HCT116 (cell line): ENCODE results near the gene FYCO1. TPM values are rescaled to one million over a fixed set of nuclear protein-coding genes. Genes with fewer than 3 reads are reported as not detected.

Experiments used
- ATAC-seq: fragments of 200-7000 bp; cut with Tn5 transposase; 2 replicates; pipeline ENCODE4 v1.9.1; 2020; ENCODE audit warnings: mild to moderate bottlenecking, moderate library complexity
- BruUV-seq: library from RNA; stranded (reverse); fragments of 400-500 nt; replicated peaks from 2 replicates; lab custom pipeline; 2021; lab: Mats Ljungman, UMichigan
- CTCF ChIA-PET: fragments of 300-600 bp; sonication (Branson Sonifier 250); formaldehyde crosslinking; loops from one replicate; lab custom pipeline; 2021; ENCODE audit warnings: antibody characterized with exemption; lab: Charles Lee
- POLR2A ChIA-PET: fragments of 300-600, 350-600 bp; sonication (Branson Sonifier 250); formaldehyde crosslinking; loops from one replicate; lab custom pipeline; 2021; ENCODE audit warnings: antibody characterized with exemption; lab: Charles Lee
- RAD21 ChIA-PET, 2 experiments: fragments of 300-600 bp; sonication (Branson Sonifier 250); formaldehyde crosslinking; loops; one replicate each; lab custom pipeline; 2023; ENCODE audit warnings: low total read pairs in 2 of 2; ENCODE audit not compliant: uncharacterized antibody in 2 of 2, unreplicated experiment in 2 of 2, low non-redundant PET in 1 of 2; lab: Charles Lee
- DNase-seq: peaks from one replicate; pipeline ENCODE4 v3.0.0-alpha.2; 2010; ENCODE audit warnings: low read depth, low spot score
- H2AFZ ChIP-seq: fragments of 200-600 bp; shearing (Covaris generic), sonication (generic); 2 replicates; pipeline ENCODE4 v1.6.1; 2017; ENCODE audit warnings: low read depth, mixed run types, mixed read lengths, antibody characterized with exemption, low read length; ENCODE audit not compliant: poor library complexity, severe bottlenecking
- H3K27ac ChIP-seq: 2 replicates; pipeline ENCODE4 v1.5.1; 2012; ENCODE audit warnings: low read depth, low read length
- H3K27me3 ChIP-seq: fragments of 200-600 bp; sonication (generic); 2 replicates; pipeline ENCODE4 v1.6.1; 2016; ENCODE audit warnings: mixed run types, low read length, mixed read lengths; ENCODE audit not compliant: insufficient read depth
- H3K36me3 ChIP-seq, 2 experiments: fragments of 200-500 bp in 1 of 2; fragments of 200-600 bp in 1 of 2; sonication (Bioruptor generic) in 1 of 2; sonication (generic) in 1 of 2; 2 replicates each; pipeline versions ENCODE4 v1.5.1 to v1.6.1; 2014 to 2016; ENCODE audit warnings: low read length in 2 of 2, inconsistent platforms in 1 of 2, mixed read lengths in 1 of 2, mixed run types in 1 of 2; ENCODE audit not compliant: insufficient read depth in 2 of 2, control insufficient read depth in 1 of 2
- H3K4me1 ChIP-seq, 2 experiments: fragments of 200-600 bp in 1 of 2; sonication (generic) in 1 of 2; 2 replicates each; pipeline versions ENCODE4 v1.5.1 to v1.6.1; 2012 to 2017; ENCODE audit warnings: low read length in 2 of 2, inconsistent platforms in 1 of 2, mild to moderate bottlenecking in 1 of 2, mixed read lengths in 1 of 2, mixed run types in 1 of 2, moderate library complexity in 1 of 2; ENCODE audit not compliant: insufficient read depth in 2 of 2, control insufficient read depth in 1 of 2
- H3K4me2 ChIP-seq: fragments of 200-600 bp; sonication (generic); 2 replicates; pipeline ENCODE4 v1.6.1; 2017; ENCODE audit warnings: mixed run types, low read length, mixed read lengths
- H3K4me3 ChIP-seq, 2 experiments: fragments of 200-600 bp in 1 of 2; sonication (generic) in 1 of 2; replicated peaks in 1 of 2; 2 replicates each; pipeline ENCODE4 v1.5.1; 2011 to 2016; ENCODE audit warnings: low read length in 2 of 2, control low read depth in 1 of 2, low read depth in 1 of 2, mild to moderate bottlenecking in 1 of 2, mixed read lengths in 1 of 2, mixed run types in 1 of 2
- H3K79me2 ChIP-seq: fragments of 200-600 bp; sonication (generic); 2 replicates; pipeline ENCODE4 v1.6.1; 2017; ENCODE audit warnings: mild to moderate bottlenecking, mixed run types, low read length, moderate library complexity, mixed read lengths; ENCODE audit not compliant: insufficient read depth
- H3K9ac ChIP-seq: fragments of 200-600 bp; sonication (generic); 2 replicates; pipeline ENCODE4 v1.6.1; 2016; ENCODE audit warnings: low read length, mixed read lengths
- H3K9me2 ChIP-seq: fragments of 200-600 bp; sonication (generic), shearing (Covaris generic); 2 replicates; pipeline ENCODE4 v1.6.1; 2017; ENCODE audit warnings: mixed run types, mild to moderate bottlenecking, moderate library complexity; ENCODE audit not compliant: insufficient read depth
- H3K9me3 ChIP-seq, 2 experiments: fragments of 200-500 bp in 1 of 2; fragments of 200-600 bp in 1 of 2; sonication (Bioruptor generic) in 1 of 2; sonication (generic) in 1 of 2; 2 replicates each; pipeline ENCODE4 v1.6.1; 2014 to 2017; ENCODE audit warnings: low read length in 2 of 2, mixed read lengths in 2 of 2, inconsistent platforms in 1 of 2, low read depth in 1 of 2, mild to moderate bottlenecking in 1 of 2, mixed run types in 1 of 2, moderate library complexity in 1 of 2; ENCODE audit not compliant: control insufficient read depth in 1 of 2, insufficient read depth in 1 of 2
- H4K20me1 ChIP-seq: fragments of 200-600 bp; sonication (generic), shearing (Covaris generic); 2 replicates; pipeline ENCODE4 v1.6.1; 2017; ENCODE audit warnings: mixed run types, mild to moderate bottlenecking, moderate library complexity; ENCODE audit not compliant: insufficient read depth
- CEBPB ChIP-seq: IDR thresholded peaks from 2 replicates; pipeline ENCODE4 v1.6.1; 2012; ENCODE audit warnings: low read depth
- CTCF ChIP-seq, 3 experiments: fragments of 200-600 bp in 1 of 3; sonication (generic) in 1 of 3; IDR thresholded peaks in 2 of 3; conservative IDR thresholded peaks in 1 of 3; 2 replicates each; pipeline ENCODE4 v1.5.1; 2012 to 2017; ENCODE audit warnings: low read depth in 2 of 3, low read length in 2 of 3, antibody characterized with exemption in 1 of 3, borderline replicate concordance in 1 of 3, control low read depth in 1 of 3, mild to moderate bottlenecking in 1 of 3, mixed read lengths in 1 of 3, mixed run types in 1 of 3, moderate library complexity in 1 of 3; ENCODE audit not compliant: insufficient read depth in 1 of 3
- EGR1 ChIP-seq: IDR thresholded peaks from 2 replicates; pipeline ENCODE4 v1.6.1; 2012; ENCODE audit warnings: low read depth
- ELF1 ChIP-seq: IDR thresholded peaks from 2 replicates; pipeline ENCODE4 v1.6.1; 2012; ENCODE audit warnings: low read depth, borderline replicate concordance
- EZH2 ChIP-seq: fragments of 200-600 bp; sonication (generic); IDR thresholded peaks from 2 replicates; pipeline ENCODE4 v1.6.1; 2017; ENCODE audit warnings: antibody characterized with exemption, mixed run types
- EZH2phosphoT487 ChIP-seq: fragments of 200-600 bp; IDR thresholded peaks from 2 replicates; pipeline ENCODE4 v1.6.1; 2018; ENCODE audit warnings: antibody characterized with exemption, borderline replicate concordance
- FOSL1 ChIP-seq: IDR thresholded peaks from 2 replicates; pipeline ENCODE4 v1.6.1; 2012; ENCODE audit warnings: low read depth
- JUND ChIP-seq: IDR thresholded peaks from 2 replicates; pipeline ENCODE4 v1.6.1; 2012
- MAX ChIP-seq: IDR thresholded peaks from 2 replicates; pipeline ENCODE4 v1.6.1; 2012
- POLR2A ChIP-seq: IDR thresholded peaks from 2 replicates; pipeline ENCODE4 v1.7.0; 2011; ENCODE audit warnings: borderline replicate concordance; ENCODE audit not compliant: insufficient read depth, insufficient read length; ENCODE audit errors: extremely low read depth
- POLR2AphosphoS5 ChIP-seq: IDR thresholded peaks from 2 replicates; pipeline ENCODE4 v1.6.1; 2011; ENCODE audit warnings: mild to moderate bottlenecking, low read depth, low read length, moderate library complexity
- REST ChIP-seq: IDR thresholded peaks from 2 replicates; pipeline ENCODE4 v1.6.1; 2012; ENCODE audit warnings: low read depth
- SIN3A ChIP-seq: IDR thresholded peaks from 2 replicates; pipeline ENCODE4 v1.6.1; 2012; ENCODE audit warnings: low read depth
- SP1 ChIP-seq: IDR thresholded peaks from 2 replicates; pipeline ENCODE4 v1.6.1; 2012; ENCODE audit warnings: low read depth
- SRF ChIP-seq: IDR thresholded peaks from 2 replicates; pipeline ENCODE4 v1.6.1; 2012; ENCODE audit warnings: low read depth
- TCF7L2 ChIP-seq: IDR thresholded peaks from 2 replicates; pipeline ENCODE4 v1.7.0; 2011; ENCODE audit warnings: borderline replicate concordance, inconsistent platforms; ENCODE audit not compliant: insufficient read depth, insufficient read length; ENCODE audit errors: extremely low read depth
- ZFX ChIP-seq: fragments of 450-650 bp; IDR thresholded peaks from 2 replicates; pipeline ENCODE4 v1.6.1; 2017
- ZNF274 ChIP-seq: fragments of 200-500 bp; sonication (Bioruptor generic); IDR thresholded peaks from 2 replicates; pipeline ENCODE4 v1.6.1; 2014; ENCODE audit warnings: mild to moderate bottlenecking, low read depth, low read length, inconsistent platforms
- intact Hi-C: fragments of 100-400 bp; cut with micrococcal nuclease; formaldehyde crosslinking; loops from 2 replicates; pipeline ENCODE4 v1.10.0; 2022
- total RNA-seq: library from RNA; stranded (reverse); gene quantifications from one replicate; pipeline ENCODE4 v1.2.1, GENCODE V29; 2021; ENCODE audit not compliant: unreplicated experiment

Gene FYCO1
- total RNA-seq, 1 experiment from 2014 or later, result 15.8 TPM

- Histone ChIP-seq H3K27ac (no peak overlapping the region), H3K4me1 (no peaks in the 10 kb centered on the region), H3K9me3 (no peaks in the 10 kb centered on the region), H3K4me2 (no peak overlapping the region), H4K20me1 (no peaks in the 10 kb centered on the region), H3K79me2 (no peaks in the 10 kb centered on the region), H3K9ac (no peak overlapping the region), H3K9me2 (no peaks in the 10 kb centered on the region), H2AFZ (no peak overlapping the region), H3K27me3 (no peaks in the 10 kb centered on the region), H3K4me3 (no peak overlapping the region), H3K36me3 (peaks cover 13 to 30% of the 10 kb centered on the region in 2 experiments)
- intact Hi-C loops, result no loop called here
- POLR2A ChIA-PET, result no interaction called here
- DNase-seq (no peak), ATAC-seq (no peak)
- BruUV-seq, result no TSS peak
- TF ChIP-seq SP1 (no peak), ELF1 (no peak), JUND (no peak), FOSL1 (no peak), ZFX (no peak), SIN3A (no peak), EZH2 (no peak)
- CTCF ChIA-PET, result no interaction called here
- RAD21 ChIA-PET, result no interaction called here
Measured at GRCh38 chr3:45948881-45949280, 46.7 kb downstream of the FYCO1 start.

- RAD21 ChIA-PET, result no interaction called here
- POLR2A ChIA-PET, result no interaction called here
- Histone ChIP-seq H3K27ac (no peak overlapping the region), H4K20me1 (no peaks in the 10 kb centered on the region), H3K4me1 (no peaks in the 10 kb centered on the region), H3K36me3 (peaks cover 13 to 30% of the 10 kb centered on the region in 2 experiments), H3K4me2 (no peak overlapping the region), H3K9ac (no peak overlapping the region), H3K4me3 (no peak overlapping the region), H3K9me2 (no peaks in the 10 kb centered on the region), H2AFZ (no peak overlapping the region), H3K9me3 (no peaks in the 10 kb centered on the region), H3K27me3 (no peaks in the 10 kb centered on the region), H3K79me2 (no peaks in the 10 kb centered on the region)
- intact Hi-C loops, result no loop called here
- no TSS peak for BruUV-seq
- ATAC-seq (no peak), DNase-seq (no peak)
- CTCF ChIA-PET, result no interaction called here
- TF ChIP-seq ZNF274 (no peak), EZH2 (no peak), CEBPB (no peak), MAX (no peak), CTCF (IDR thresholded peaks at IDR 0.05 in 2 of 3, conservative IDR thresholded peaks at IDR 0.05 in 1 of 3; ENCODE audit: borderline replicate concordance in 1 of 3, insufficient read depth in 1 of 3, low read depth in 2 of 3, low read length in 2 of 3) (no peak), ZFX (no peak), TCF7L2 (no peak), REST (no peak), EZH2phosphoT487 (no peak), FOSL1 (no peak), EGR1 (no peak), POLR2A (no peak), POLR2AphosphoS5 (no peak), SRF (no peak), JUND (no peak)
Measured at GRCh38 chr3:45948311-45948781, 47.3 kb downstream of the FYCO1 start.
